Placental pericyte (primary cell): ENCODE measurements around the gene OTOP1. TPM values are rescaled to one million over a fixed set of nuclear protein-coding genes. Genes with fewer than 3 reads are reported as not detected.

Source experiments
- total RNA-seq: library from RNA; depleted of rRNA; stranded (reverse); fragments of >200 nt; gene quantifications from 2 replicates; pipeline ENCODE4 v1.2.3, GENCODE V29; 2012

The OTOP1 gene, protein sequence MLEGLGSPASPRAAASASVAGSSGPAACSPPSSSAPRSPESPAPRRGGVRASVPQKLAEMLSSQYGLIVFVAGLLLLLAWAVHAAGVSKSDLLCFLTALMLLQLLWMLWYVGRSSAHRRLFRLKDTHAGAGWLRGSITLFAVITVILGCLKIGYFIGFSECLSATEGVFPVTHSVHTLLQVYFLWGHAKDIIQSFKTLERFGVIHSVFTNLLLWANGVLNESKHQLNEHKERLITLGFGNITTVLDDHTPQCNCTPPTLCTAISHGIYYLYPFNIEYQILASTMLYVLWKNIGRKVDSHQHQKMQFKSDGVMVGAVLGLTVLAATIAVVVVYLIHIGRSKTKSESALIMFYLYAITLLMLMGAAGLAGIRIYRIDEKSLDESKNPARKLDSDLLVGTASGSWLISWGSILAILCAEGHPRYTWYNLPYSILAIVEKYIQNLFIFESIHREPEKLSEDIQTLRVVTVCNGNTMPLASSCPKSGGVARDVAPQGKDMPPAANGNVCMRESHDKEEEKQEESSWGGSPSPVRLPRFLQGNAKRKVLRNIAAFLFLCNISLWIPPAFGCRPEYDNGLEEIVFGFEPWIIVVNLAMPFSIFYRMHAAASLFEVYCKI
- total RNA-seq, result not detected in 2 replicates

DNA sequence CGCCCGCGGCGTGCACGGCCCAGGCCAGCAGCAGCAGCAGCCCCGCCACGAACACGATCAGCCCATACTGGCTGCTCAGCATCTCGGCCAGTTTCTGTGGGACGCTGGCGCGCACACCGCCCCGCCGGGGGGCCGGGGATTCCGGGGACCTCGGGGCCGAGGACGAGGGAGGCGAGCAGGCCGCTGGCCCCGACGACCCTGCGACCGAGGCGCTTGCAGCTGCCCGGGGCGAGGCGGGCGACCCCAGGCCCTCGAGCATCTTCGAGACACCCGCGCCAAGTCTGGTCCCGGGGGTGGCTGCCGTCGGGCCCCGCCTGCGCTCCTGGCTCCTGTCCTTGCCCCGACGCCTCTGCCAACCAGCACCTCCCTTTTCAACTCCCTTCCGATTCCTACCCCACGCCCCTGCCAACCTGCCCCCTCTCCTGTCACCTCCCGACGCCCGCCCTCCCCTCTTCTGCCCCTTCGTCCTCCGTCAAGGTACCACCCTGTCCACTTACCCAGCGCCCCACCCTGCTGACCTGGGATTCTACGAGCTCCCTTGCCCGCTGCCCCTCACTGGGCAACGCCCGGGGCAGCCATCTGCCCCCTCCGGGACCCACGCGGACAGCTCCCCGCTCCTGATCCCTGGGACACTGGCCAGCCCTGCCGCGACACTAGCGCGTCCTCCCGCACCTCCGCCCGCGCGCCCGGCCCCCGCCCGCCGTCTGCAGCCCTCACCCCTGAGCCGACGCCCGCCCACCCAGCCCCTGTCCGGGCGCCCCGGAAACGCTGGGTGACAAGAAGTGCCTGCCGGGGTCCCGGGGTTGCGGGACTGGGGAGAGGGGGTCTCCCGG, at the start of gene OTOP1:
Gene OTOP1 (minus strand): TSS at position 324 of the 833 bp plus-strand sequence. CDS start 65 bp downstream, at position 259.

DNA sequence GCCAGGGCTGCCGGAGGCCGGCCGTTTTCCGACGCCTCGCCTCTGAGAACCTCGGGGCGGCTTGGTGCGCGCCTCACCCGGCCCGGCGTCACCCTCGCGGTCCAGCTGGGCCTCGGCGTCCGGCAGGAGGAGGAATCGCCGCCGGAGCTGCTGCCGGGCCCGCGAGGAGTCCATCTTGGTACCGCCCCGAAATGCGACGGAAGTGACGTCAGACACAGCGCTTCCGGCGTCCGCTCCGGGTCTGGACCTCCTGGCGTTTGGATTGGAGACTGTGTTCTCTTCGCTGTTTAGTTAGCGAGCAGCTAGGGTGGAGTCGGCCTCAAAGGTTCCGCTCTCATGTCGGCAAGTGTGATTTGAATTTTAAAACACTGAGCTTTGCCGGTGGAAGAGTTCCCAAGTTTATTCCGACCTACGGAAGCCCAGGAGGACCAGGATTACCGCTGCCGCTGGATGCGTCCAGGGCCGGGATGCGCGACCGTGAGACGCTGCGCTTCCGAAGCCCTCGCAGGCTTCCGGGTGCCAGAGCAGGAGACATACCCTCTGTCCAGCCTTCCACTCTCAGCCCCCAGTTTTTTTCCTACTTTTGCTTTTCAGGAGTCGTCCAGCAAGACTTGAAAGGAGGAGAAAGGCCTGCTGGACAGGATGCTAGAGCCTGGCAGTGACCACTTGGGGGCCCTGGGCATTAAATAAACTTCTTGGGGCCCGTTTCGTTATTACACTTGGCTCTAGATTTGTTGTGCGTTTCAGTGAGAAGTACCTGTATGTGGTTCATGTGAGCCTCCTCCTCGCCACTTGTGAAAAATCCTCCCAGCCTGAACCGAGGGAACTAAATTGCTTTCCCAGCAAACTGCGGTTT, 21.5 kb upstream of the OTOP1 start, which contains the start of gene TMEM128:
Gene TMEM128 (minus strand): TSS at position 195 of the 856 bp plus-strand sequence. CDS start 21 bp downstream, at position 174.

Other genes starting within 250 kb of the OTOP1 start
- 17.7 and 19.9 TPM in 2 replicates for gene TMEM128, start 21.3 kb upstream of the OTOP1 start, total RNA-seq
- 7.4 and 14.5 TPM in 2 replicates for gene LYAR, start 63.2 kb upstream of the OTOP1 start, total RNA-seq
- 5.9 and 8.7 TPM in 2 replicates for gene ZBTB49, start 63.3 kb upstream of the OTOP1 start, total RNA-seq
- gene NSG1, start 160.2 kb upstream of the OTOP1 start, total RNA-seq, result 0.29 and 1.3 TPM in 2 replicates